ENCODE results near the gene OSBPL8. TPM values are rescaled to one million over a fixed set of nuclear protein-coding genes. Genes with fewer than 3 reads are reported as not detected.

The OSBPL8 gene
- total and polyA plus RNA-seq, 4 donors: 8.6 to 114 (median 53.3) TPM

DNA sequence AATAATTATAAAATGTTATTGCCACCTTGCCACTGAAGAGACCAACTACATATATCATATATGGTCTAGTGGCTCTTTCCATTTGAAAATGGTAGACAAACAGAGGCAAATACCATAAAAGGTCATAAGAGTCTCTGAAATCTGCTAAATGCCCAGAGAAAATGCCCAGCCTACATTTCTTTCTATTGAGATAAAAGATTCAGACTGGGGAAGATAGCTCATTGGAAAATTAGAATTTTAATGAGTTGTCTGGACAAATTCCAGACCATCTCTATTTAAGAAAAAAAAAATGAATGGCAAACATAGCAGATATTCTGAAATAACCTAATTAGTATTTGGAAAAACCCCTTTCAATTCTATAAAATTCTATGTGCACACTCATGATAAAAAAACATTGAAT lies 131.5 kb downstream of the OSBPL8 start:
- no peak for DNase-seq
- peaks cover 0 to 9% (median 0%) of the 10 kb centered on the region in 4 donors for H3K36me3 ChIP-seq (ENCODE audit: control insufficient read depth in 4 of 4, insufficient read depth in 4 of 4, low read length in 4 of 4)

GRCh38 chr12:76426160-76426559 lies 133.4 kb downstream of the OSBPL8 start:
- no peak overlapping the region for H3K4me3 ChIP-seq
- H3K27me3 ChIP-seq (ENCODE audit: control insufficient read depth in 3 of 3, insufficient read depth in 3 of 3, low read length in 2 of 3): no peaks in the 10 kb centered on the region
- H3K4me1 ChIP-seq (ENCODE audit: control insufficient read depth in 5 of 5, insufficient read depth in 5 of 5, low read length in 5 of 5): peaks cover 0 to 7% (median 0%) of the 10 kb centered on the region in 5 donors
- peaks cover 3 to 19% (median 8%) of the 10 kb centered on the region in 4 donors for H3K9me3 ChIP-seq (ENCODE audit: control insufficient read depth in 4 of 4, insufficient read depth in 3 of 4, low read length in 3 of 4)
- no peak for DNase-seq
- no peak overlapping the region for H3K9ac ChIP-seq (ENCODE audit: insufficient read depth in 1 of 2, low read length in 2 of 2)
- no peak for ATAC-seq (ENCODE audit: insufficient read depth, low FRiP score)
- 75 to 89% methylated on average over 2 of the region's 2 CpGs for WGBS, 2 donors
- peaks cover 0 to 4% (median 0%) of the 10 kb centered on the region in 4 donors for H3K36me3 ChIP-seq (ENCODE audit: control insufficient read depth in 4 of 4, insufficient read depth in 4 of 4, low read length in 4 of 4)
- TF ChIP-seq CTCF (IDR thresholded peaks at IDR 0.05; ENCODE audit: control extremely low read depth, extremely low read depth): no peak
- no peak overlapping the region for H3K27ac ChIP-seq (ENCODE audit: low read depth in 1 of 2, low read length in 1 of 2)

More for the DNA sequence above, 131.5 kb downstream of the OSBPL8 start:
- TF ChIP-seq CTCF (IDR thresholded peaks at IDR 0.05; ENCODE audit: control extremely low read depth, extremely low read depth): no peak
- ATAC-seq (ENCODE audit: insufficient read depth, low FRiP score): no peak
- Histone ChIP-seq H3K9me3 (ENCODE audit: control insufficient read depth in 4 of 4, insufficient read depth in 3 of 4, low read length in 3 of 4) (peaks cover 3 to 21% (median 10%) of the 10 kb centered on the region in 4 donors), H3K4me1 (ENCODE audit: control insufficient read depth in 5 of 5, insufficient read depth in 5 of 5, low read length in 5 of 5) (peaks cover 0 to 3% (median 0%) of the 10 kb centered on the region in 5 donors), H3K27me3 (ENCODE audit: control insufficient read depth in 3 of 3, insufficient read depth in 3 of 3, low read length in 2 of 3) (no peaks in the 10 kb centered on the region), H3K4me3 (no peak overlapping the region), H3K9ac (ENCODE audit: insufficient read depth in 1 of 2, low read length in 2 of 2) (no peak overlapping the region), H3K27ac (ENCODE audit: low read depth in 1 of 2, low read length in 1 of 2) (no peak overlapping the region)

GRCh38 chr12:76424941-76425340 lies 134.6 kb downstream of the OSBPL8 start:
- no peak for TF ChIP-seq CTCF (IDR thresholded peaks at IDR 0.05; ENCODE audit: control extremely low read depth, extremely low read depth)
- WGBS, 2 donors: 93 to 97% methylated on average over 1 of the region's 1 CpG
- no peaks in the 10 kb centered on the region for H3K27me3 ChIP-seq (ENCODE audit: control insufficient read depth in 3 of 3, insufficient read depth in 3 of 3, low read length in 2 of 3)
- DNase-seq (no peak), ATAC-seq (ENCODE audit: insufficient read depth, low FRiP score) (no peak)
- peaks cover 0 to 13% (median 0%) of the 10 kb centered on the region in 5 donors for H3K4me1 ChIP-seq (ENCODE audit: control insufficient read depth in 5 of 5, insufficient read depth in 5 of 5, low read length in 5 of 5)
- no peak overlapping the region for H3K27ac ChIP-seq (ENCODE audit: low read depth in 1 of 2, low read length in 1 of 2)
- peaks cover 0 to 2% (median 0%) of the 10 kb centered on the region in 4 donors for H3K36me3 ChIP-seq (ENCODE audit: control insufficient read depth in 4 of 4, insufficient read depth in 4 of 4, low read length in 4 of 4)
- H3K9ac ChIP-seq (ENCODE audit: insufficient read depth in 1 of 2, low read length in 2 of 2): no peak overlapping the region
- H3K9me3 ChIP-seq (ENCODE audit: control insufficient read depth in 4 of 4, insufficient read depth in 3 of 4, low read length in 3 of 4): peaks cover under 1 to 19% (median 8%) of the 10 kb centered on the region in 4 donors
- no peak overlapping the region for H3K4me3 ChIP-seq
